Jurkat, Clone E6-1 (cell line): ENCODE results near the gene GMEB2.
"Not testable (repeated sequence)": the region's sequence is repeated elsewhere in the genome, so short reads cannot be mapped to it uniquely, and the experiment has no call there.

Experiments used
- DNase-seq: peaks from one replicate; pipeline ENCODE4 v3.0.0-alpha.2; 2011; ENCODE audit warnings: low read depth, low spot score
- H3K4me3 ChIP-seq: 2 replicates; pipeline ENCODE4 v1.5.1; 2011; ENCODE audit warnings: mild to moderate bottlenecking, low read length, control low read depth, moderate library complexity

Gene GMEB2

GRCh38 chr20:63566395-63567135, 60.3 kb downstream of the GMEB2 start:
- H3K4me3 ChIP-seq: no peak overlapping the region
- no peak for DNase-seq

GRCh38 chr20:63565699-63566335, 61.1 kb downstream of the GMEB2 start:
- no peak for DNase-seq
- no peak overlapping the region for H3K4me3 ChIP-seq

DNA sequence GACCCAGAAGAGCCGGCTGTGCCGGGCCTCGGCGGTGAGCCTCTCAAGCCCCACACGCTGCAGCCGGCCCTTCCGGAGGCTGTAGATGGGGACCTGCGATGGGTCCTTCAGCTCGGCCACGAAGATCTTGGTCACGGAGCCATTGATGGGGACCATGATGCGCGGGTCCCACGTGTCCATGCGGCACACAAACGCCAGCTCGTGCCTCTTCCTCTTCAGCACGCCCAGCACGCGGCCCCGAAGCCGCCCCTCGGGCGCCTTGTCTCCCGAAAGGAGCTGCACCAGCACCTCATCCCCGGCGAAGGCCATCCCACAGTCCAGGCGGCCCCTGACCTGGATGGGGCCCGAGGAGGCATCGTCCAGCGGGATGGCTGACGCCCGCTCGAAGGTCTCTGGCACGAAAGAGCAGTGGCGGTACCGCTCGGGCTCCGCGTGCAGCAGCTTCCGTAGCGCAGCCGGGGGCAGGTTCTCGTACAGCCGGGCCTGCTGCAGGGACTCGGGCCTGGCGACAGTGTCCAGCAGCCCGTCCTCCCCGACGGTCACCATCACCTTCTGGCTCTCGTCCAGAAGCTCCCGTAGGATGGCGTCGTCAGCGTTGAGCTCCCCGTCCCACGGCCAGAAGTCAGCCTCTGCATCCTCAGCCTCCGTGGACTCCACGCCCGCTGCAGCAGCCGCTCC, 61.7 kb downstream of the GMEB2 start:
- DNase-seq: no peak
- no peak overlapping the region for H3K4me3 ChIP-seq

- DNase-seq: no peak
- H3K4me3 ChIP-seq: no peak overlapping the region
Observed at GRCh38 chr20:63564036-63564810, 62.7 kb downstream of the GMEB2 start.

DNA sequence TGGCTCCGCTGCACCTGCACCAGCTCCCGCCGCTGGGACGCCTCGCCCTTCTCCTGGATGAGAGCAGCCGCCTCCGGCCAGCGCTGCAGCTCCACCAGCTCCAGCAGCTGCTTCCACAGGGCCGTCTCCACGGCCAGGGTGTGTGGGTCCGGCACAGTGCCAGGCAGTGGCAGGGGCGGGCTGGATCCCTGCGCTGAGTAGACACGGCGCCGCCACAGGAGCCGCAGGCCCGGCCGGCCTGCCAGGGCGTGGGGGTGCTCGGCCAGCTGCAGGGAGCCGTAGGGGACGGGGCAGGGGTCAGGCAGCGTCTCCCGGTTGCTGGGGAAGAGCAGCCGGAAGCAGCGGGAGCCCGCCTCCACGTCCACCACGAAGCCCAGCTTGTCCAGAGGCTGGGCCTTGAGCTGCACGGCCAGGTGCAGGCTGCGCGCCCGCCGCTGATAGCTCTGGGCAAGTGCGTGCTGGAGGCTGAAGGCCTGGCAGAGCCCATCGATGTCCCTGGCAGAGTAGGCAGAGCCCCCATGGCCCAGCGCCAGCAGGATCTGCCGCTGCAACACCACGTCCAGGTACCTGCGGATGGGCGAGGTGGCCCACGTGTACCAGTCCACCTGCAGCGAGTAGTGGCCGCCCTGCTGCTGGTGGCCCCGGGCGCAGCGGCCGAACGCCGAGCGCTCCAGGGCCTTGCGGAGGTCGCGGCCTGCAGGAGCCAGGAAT, 63.5 kb downstream of the GMEB2 start:
- DNase-seq: no peak
- H3K4me3 ChIP-seq: no peak overlapping the region

GRCh38 chr20:63562461-63563224, 64.3 kb downstream of the GMEB2 start:
- DNase-seq: no peak
- H3K4me3 ChIP-seq: no peak overlapping the region

DNA sequence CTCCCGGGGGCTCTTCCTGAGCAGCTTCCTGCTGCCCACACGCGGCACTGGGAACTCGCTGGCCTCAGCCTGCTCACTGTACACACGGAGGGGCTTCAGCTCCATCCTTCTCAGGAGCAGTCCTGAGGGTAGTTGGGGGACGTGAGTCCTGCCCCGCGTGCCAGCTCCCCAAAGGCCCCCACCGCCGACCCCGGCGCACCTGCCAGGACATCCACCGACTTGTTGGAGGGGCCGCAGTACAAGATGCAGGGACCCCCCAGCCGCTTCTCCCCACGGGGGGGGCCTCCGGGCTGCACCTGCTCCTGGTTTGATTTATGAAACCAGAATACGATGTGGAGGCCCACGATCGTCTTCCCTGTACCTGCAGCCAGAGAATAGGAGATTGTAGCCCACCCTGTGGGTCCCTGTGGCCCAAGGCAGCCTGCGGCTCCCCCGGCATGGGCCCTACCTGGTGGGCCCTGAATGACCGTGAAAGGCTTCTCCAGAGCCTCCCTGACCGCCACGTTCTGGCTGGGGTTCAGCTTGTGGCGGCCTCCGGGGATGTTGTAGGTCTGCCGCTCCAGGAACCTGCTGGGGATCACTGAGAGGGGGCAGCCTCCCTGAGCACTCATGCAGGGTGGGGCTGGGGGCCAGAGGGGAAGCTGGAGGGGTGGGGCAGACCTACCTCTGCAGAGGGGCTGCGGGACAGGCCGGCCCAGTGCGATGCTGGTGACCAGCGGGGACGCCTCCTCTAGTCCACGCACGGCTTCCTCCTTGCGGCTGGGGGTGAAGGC, 65.1 kb downstream of the GMEB2 start:
- no peak for DNase-seq
- H3K4me3 ChIP-seq: no peak overlapping the region

DNA sequence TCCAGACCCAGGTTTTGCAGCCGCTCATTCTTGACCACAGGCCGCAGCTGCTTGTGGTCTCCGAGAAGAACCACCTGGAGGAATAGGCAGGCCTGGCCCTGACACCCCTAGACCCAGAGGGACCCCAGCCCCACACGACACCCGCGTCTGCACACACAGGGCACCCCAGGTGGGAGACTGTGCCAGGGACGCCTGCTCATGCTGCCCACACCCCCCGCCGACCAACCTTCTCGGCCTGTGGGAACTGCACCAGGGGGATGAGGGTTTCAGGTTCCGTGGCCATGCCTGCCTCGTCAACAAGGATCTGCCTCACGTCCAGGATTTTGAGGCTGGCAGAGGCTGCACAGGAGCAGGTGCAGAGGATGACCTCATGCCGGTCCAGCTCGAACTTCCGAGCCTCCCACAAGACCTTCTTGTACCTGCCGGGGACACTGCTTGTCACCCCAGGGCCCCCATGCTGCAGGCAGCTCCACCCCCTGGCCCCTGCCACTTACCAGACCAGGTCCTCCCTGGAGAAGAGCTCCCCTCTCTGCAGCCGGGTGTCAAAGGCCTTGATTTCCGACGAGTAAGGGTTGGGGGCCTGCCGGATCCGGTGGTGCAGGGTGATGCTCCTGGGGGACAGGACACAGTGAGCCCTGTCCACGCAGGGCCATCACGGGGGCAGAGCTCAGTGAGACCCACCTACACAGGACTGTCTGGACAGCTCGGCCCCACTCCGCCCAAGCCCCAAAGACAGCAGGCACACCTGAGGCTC, 65.9 kb downstream of the GMEB2 start:
- DNase-seq: no peak
- H3K4me3 ChIP-seq: no peak overlapping the region

- DNase-seq: no peak
Observed at GRCh38 chr20:63560333-63560805, 66.5 kb downstream of the GMEB2 start.

GRCh38 chr20:63559485-63560332, 67.2 kb downstream of the GMEB2 start:
- not testable (repeated sequence) for DNase-seq, H3K4me3 ChIP-seq

More at GRCh38 chr20:63560333-63560805, 66.5 kb downstream of the GMEB2 start:
- H3K4me3 ChIP-seq: no peak overlapping the region

DNA sequence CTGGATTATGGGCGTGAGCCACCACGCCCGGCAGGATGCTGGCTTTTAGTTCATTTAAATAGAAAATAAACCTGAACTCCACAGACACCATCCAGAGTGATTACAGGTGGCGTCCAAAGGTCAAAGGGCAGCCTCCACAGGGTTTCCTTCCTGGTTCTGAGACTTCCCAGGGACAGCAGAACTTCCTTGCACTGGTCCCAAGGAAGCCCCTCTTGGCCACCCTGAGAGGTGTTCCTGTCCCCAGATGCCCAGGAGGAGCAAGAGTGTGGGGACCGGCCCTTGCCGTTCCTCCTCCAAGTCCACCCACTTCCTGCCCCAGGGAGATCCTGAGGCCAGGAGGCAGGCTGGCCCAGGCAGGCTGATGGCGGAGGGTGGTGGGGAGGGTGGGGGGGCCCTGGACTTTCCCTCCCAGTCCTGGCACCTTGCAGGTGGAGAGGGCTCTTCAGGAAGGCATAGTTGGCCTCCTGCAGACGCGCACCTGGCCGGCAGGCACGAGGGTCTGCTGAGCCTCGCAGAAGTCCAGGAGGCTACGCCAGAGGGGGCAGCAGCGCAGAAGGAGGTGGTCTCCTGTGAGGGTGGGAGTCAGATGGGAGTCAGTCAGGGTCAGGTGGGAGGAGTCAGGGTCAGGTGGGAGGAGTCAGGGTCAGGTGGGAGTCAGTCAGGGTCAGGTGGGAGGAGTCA, 68.0 kb downstream of the GMEB2 start:
- no peak overlapping the region for H3K4me3 ChIP-seq
- DNase-seq: no peak

GRCh38 chr20:63557481-63557891, 69.4 kb downstream of the GMEB2 start:
- DNase-seq: no peak
- no peak overlapping the region for H3K4me3 ChIP-seq

- H3K4me3 ChIP-seq: no peak overlapping the region
- DNase-seq: no peak
Observed at GRCh38 chr20:63556873-63557478, 69.9 kb downstream of the GMEB2 start.

DNA sequence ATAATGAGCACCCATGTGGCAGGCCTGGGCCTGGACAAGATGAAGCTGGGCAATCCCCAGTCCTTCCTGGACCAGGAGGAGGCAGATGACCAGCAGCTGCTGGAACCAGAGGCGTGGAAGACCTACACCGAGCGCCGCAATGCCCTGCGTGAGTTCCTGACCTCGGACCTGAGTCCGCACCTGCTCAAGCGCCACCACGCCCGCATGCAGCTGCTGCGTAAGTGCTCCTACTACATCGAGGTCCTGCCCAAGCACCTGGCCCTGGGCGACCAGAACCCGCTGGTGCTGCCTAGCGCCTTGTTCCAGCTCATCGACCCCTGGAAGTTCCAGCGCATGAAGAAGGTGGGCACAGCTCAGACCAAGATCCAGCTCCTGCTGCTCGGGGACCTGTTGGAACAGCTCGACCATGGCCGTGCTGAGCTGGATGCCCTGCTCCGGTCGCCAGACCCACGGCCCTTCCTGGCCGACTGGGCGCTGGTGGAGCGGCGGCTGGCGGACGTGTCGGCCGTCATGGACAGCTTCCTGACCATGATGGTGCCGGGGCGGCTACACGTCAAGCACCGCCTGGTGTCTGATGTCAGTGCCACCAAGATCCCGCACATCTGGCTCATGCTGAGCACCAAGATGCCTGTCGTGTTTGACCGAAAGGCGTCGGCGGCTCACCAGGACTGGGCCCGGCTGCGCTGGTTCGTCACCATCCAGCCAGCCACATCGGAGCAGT, 71.1 kb downstream of the GMEB2 start:
- no peak overlapping the region for H3K4me3 ChIP-seq
- DNase-seq: no peak
